NCI-H146 (cell line): Measurements from ENCODE around the gene SMAD5.

ENCODE experiments used
- DNase-seq: peaks from one replicate; lab custom pipeline; 2025; lab: John Stamatoyannopoulos, UW

Gene SMAD5

DNA sequence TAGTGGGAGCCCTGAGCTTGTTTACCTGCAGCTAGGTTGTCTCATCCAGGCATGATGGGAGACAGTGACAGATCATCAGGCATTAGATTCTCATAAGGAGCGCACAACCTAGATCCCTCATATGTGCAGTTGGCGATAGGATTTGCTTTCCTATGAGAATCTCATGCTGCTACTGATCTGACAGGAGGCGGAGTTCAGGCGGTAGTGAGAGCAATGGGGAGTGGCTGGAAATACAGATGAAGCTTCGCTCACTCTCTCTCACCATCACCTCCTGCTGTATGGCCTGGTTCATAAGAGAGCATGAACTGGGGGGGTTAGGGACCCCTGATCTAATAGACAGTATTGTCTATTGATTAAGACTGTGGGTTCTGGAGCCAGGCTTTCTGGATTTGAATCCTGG lies 24.9 kb downstream of the SMAD5 start:
- no peak for DNase-seq

- no peak for DNase-seq
Observed at GRCh38 chr5:136159457-136159856, 26.8 kb downstream of the SMAD5 start.

- no peak for DNase-seq
Observed at GRCh38 chr5:136162008-136162407, 29.4 kb downstream of the SMAD5 start.

DNA sequence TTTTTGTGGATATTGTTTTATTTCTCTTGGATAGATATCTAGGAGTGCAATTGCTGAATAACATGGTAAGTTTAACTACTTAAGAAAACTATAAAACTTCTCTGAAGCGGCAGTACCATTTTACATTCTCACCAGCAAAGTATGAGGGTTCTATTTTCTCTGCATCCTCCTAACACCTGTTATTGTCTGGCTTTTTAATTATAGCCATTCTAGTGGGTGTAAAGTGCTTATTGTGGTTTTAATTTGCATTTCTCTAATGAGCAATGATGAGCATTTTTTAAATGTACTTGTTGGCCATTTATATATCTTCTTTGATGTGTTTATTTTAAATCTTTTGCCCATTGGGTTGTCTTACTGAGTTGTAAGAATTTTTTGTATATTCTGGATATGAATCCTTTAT lies 31.6 kb downstream of the SMAD5 start:
- DNase-seq, result no peak

DNA sequence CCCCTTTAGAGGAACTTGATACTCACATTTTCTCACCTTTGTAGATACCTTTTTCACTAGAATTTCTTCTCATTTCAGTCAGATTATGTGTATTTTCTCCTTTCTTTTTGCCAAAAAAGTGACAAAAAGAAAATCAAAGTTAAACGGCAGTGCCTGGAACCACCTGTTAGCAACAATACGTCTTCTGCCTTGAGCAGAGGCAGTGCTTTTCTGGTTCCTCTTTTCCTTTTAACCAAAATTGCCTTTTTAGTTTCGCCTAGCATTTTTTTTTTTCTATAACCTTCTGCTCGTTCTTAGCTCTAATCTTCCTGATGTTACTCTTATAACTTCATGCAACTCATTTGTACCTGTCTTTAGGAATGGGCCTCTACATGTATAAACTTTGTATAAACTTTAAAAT lies 34.3 kb downstream of the SMAD5 start:
- DNase-seq, result no peak

GRCh38 chr5:136169218-136169617 lies 36.6 kb downstream of the SMAD5 start:
- DNase-seq, result no peak

GRCh38 chr5:136174021-136174659 lies 41.5 kb downstream of the SMAD5 start:
- peak; percentile 9 for DNase-seq

DNA sequence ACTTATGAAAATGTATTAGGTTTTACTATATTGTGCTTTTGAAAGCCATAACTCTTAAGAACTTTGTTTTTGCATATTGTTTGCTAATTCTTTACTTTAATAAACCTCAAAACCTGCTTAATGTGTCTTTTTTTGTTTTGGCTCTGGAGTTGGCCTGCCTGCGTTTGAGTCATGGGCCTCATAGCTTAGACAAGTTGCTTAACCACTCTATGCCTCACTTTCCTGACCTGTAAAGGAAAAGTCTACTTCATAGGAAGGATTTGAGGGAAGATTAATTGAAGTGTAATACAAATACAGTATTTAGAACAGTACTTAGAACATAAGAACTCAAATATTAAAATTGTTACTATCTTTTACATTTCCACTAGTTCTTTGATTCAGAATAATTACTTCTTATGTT lies 50.0 kb downstream of the SMAD5 start:
- DNase-seq, result no peak

DNA sequence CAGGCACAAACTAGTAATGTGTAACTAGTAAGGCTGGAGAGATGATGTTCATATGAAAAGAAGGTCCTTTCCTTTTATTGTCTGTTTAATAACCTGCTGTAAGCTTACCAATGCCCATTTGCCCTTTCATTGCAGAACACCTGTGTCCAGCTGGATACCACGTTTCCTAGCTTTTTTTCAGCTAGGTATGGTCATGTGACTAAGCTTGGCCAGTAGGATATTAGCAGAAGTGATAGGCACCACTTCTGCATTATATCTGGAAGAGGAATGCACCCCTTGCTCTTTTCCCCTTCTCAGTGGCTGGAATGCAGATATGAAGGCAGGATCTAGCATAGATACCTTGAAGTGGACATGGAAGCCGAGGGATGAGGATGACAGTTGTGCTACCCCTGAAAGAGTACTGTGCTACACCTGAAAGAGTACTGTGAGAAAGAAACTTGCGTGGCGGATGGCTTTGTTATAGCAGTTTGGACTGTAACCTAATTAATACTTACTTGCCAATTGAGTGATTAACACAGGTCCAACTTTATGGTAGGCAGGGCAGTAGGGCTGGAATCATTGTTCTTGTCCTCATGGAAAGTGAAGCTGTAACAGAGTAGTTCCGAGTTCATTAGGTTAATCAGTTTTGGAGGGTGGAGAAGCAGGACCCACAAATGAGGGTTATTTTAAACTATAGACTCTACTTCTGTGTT lies 53.5 kb downstream of the SMAD5 start:
- no peak for DNase-seq

DNA sequence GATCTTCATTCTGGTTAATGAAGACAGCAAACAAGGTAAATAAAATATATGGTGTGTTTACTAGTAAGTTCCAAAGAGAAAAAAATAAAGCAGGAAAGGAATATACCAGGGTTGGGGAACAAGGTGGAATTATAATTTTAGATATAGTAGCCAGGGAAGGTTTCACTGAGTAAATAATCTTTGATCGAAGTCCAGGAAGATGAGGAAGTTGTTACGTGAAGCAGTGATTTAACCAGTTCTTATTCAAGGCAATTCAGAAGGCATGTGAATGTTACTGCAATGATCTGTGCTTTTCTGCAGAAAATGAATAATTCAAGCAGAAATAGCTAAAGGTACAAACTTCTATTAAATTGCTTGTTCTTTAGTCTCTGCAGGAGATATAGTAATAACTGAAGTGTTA lies 54.2 kb downstream of the SMAD5 start:
- no peak for DNase-seq

GRCh38 chr5:136188859-136189258 lies 56.2 kb downstream of the SMAD5 start:
- no peak for DNase-seq

DNA sequence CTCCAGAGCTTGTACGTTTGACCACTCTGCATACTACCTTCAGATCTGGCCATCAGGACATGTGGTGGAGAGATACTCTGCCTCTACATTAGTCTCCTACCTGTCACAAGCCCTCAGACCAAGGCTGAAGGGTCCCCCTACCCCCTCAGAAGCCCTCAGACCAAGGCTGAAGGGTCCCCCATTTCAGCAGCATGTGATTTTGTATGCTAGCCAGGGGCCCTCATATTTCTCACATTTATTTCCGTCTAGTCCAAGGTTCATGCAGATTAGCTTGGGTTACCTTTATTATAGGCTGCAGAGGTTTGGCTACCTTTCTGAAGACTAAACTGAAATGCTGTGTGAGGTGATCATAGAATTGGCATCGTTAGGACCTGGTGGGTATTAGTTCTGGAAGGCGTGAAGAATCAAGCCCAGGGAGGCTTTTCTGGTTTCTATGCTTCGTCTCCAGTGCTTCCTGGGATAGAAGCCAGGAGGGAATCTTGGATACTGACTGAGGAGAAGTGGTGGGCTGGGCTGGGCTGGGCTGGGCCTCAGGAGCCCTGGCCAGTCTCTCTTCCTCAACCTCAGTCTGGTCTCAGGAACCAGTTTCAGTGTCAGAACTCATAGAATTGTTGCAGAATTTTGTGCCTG lies 57.6 kb downstream of the SMAD5 start:
- DNase-seq, result no peak

DNA sequence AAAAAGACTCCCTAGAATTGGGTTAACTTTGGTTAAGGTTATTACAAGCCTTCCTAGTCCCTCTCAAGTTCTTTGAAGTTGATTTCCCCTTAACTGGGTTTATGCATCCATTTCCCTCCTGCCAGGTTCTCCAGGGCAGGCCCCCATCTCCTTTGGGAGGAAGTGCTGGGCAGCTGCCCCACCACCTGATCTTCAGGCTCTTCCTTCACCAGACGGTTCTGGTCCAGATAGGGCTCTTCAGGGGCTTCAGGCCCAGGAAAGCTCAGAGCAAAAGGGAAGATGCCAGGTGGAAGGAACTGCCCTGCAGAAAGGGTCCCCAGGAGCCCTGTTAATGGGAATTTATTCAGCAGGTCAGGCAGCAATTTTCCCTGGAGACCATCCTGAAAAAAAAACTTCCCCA lies 58.3 kb downstream of the SMAD5 start:
- DNase-seq, result no peak

DNA sequence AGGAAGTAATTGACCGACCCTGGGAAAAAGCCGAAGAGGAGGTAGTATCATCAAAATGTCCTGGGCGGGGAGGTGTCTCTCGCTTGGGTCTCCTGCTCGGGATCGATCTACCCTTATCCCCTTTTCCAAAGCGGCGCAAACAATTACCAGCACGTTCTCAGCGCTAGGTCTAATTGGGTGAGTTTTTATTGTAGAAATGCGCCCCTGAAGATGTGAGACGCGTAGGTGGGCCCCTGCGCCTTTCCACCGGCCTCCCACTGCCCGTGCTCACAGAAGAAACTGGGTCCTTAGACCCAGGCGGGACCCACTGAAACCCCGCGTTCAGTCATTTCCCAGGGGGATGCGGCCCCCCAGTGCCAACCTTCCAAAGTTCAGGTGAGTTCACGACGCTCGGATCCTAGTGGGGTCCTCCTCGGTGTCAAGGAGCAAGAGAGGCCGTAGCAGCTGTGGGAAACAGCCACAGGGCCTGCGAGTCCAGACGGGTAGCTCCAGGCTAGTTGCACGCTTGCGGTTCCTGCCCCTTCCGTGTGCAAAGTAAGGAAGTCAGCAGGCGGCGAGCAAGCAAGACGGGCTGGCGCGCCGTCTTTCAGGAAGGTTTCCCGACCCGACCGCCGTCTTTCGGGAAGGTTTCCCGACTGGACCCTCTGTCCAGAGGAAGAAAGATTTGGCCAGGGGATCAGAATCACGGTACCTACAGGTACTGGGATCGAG lies 58.8 kb downstream of the SMAD5 start:
- no peak for DNase-seq

DNA sequence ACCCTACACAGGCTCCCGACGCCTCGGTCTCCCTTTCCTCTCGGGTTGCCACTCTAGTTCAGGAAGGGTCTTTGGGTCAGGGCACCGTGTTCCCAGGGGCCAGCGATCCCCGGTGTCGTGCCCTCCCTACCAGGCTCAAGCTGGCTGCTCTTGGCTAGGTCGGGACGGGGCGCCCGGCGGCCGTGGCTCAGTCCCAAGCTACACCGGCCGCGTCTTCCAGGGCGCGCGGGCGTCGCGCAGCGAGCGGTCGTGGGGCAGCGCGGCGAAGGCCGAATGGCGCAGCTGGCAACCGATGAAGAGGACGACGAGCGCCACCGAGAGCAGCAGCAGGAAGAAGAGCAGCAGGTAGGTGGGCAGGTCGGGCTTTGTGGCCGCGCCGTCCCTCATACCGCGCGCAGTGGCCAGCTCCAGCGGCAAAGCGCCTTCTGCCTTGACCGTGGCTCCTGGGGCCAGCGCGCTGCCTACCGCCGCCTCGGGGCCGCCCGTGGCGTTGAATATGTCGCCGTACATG lies 59.4 kb downstream of the SMAD5 start:
- peak; percentile 35 for DNase-seq

GRCh38 chr5:136192526-136193321 lies 60.1 kb downstream of the SMAD5 start, which contains the start of gene SMIM32:
Gene SMIM32, minus strand, starts transcription at chr5:136193162. Its CDS starts 638 bp downstream, at chr5:136192524.
- peak; percentile 63 for DNase-seq

DNA sequence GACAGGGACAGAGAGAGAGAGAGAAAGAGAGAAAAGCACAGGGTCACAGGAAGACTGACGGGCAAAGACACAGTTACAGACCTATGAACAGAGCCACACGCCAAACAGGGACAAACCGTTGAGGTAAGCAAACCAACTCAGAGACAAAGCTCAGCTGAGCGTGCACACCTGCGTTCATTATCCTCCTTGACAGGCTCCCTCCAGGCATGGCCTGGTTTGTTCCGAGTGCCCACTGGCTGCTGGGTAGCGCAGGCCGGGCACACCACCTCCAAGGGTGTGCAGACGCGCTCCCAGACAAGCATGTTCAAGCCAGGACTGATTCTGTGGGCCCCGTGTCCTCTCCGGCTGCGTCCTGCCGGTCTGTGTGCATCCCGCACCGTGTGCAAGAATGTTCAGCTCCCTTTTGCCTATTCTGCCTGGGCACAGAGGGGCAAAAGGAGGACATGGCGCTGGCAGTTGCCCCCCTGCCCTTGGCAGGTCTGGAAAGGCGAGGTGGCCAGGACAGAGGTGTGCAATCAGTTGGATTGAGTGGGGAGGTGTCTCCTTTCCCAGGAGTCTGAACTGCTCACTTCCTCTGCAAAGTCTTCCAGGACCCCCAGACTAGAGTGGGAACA lies 60.8 kb downstream of the SMAD5 start:
- no peak for DNase-seq

GRCh38 chr5:136194576-136194975 lies 61.9 kb downstream of the SMAD5 start:
- DNase-seq, result no peak

DNA sequence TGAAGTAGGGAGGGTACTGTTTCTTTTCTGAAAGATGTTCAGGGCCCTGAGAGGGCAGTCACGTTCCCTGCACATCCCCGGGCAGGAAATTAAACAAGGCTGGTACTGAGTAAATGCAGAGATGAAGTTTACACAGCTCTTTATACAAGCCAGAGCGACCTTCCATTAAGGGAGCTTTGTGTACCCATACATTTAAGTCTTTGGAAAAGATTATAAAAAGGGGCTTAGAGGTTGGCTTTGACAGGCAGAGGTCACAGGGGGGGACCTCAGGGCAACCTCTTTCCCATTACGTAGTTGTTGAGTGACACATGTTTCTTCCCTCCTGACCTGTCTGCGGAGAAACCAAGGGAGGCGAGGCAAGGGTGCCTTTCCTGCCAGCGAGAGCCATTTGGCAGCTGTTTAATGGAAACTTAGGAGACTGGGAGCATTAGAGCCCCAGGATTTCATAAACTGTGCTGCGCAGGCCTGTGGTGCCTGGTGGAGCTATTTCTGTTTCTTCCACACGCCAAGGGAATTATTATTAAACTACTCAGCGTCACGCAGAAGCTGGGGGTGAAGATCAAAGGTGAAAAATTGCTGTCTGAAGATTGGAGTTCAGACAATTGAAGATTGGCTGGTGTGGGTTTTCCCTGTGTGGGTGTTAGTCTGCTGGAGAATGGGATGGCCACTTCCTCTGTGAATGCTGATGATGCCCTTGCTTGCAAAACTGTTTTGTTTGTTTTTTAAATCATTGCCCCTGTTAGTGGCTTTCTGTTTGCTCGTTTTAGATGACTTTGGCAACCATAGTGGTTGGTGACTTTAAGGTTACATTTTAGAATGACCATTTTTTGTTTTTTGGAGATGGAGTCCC lies 63.6 kb downstream of the SMAD5 start:
- peak; percentile 5 for DNase-seq

GRCh38 chr5:136197462-136198142 lies 65.0 kb downstream of the SMAD5 start:
- DNase-seq, result no peak
